ENCODE measurements around the gene TOMM34.

The TOMM34 gene

DNA sequence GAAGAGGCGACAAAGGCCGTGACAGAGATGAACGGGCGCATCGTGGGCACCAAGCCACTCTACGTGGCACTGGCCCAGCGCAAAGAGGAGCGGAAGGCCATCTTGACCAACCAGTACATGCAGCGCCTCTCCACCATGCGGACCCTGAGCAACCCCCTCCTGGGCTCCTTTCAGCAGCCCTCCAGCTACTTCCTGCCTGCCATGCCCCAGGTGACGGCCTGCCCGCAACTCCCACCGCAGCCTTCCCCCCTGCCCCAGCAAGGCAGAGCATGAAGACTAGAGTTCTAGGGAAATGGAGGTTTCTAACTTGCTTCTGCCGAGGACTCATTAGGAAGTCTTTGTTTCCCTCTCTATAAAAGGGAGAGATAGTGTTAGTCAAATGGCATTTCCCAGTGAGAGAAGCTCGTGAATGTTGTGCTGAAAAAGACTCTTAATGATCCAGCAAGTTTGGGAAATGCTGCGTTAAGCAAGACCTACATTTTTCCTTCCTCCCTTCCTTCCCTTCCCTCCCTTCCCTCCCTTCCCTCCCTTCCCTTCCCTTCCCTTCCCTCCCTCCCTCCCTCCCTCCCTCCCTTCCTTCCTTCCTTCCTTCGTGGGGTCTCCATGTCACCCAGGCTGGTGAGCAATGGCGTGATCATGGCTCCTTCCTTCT is 29.6 kb downstream of the TOMM34 start:
- no peak for DNase-seq (ENCODE audit: low read depth in 2 of 2)

DNA sequence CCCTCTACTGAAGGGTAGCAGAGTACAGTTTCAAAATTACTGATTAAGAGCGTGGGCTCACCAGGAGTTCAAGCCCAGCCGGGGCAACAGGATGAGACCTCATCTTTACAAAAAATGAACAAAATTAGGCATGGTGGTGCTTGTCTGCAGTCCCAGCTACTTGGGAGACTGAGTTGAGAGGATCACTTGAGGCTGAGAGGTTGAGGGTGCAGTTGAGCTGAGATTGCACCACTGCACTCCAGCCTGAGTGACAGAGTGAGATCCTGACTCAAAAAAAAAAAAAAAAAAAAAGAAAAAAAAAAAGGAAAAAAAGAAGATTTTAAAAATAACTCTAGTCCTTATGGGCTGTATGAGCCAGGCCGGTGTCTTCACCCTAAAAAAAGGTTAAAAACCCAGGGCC is 31.6 kb downstream of the TOMM34 start:
- DNase-seq (ENCODE audit: low read depth in 2 of 2), result no peak

DNA sequence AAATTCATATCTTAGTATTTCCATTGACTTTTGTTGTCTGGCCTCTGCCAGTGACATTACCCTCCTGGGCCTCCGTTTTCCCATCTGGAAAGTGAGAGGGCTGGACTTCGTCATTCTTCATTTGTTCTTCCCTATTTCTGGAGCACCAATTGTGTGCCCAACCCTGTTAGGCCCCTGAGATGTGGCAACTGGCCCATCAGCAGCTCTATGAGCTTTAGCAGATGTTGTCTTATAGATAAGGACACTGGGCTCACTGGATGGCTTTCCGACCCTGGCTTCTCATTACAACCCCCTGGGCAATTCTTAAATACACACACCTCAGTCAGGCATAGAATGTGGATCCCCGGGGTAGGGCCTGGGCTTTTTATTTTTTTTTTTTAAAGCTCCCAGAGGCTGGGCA is 35.7 kb downstream of the TOMM34 start:
- no peak for DNase-seq (ENCODE audit: low read depth in 2 of 2)

DNA sequence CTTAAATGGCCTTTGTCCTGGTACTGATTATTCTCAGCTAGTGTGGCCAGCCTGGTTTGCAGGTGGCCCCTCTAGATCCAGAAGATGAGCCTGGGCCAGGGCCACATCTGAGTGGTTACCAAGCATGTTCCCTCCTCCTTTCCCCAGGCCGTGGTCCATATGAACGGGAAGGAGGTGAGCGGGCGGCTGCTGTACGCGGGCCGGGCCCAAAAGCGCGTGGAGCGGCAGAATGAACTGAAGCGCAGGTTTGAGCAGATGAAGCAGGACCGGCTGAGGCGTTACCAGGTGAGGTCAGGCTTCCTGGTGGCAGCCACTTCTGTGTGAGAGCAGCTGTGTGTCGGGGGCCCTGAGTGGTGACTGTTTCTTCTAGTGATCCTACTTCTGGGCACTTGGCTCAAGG is 38.8 kb downstream of the TOMM34 start:
- no peak for DNase-seq (ENCODE audit: low read depth in 2 of 2)

DNA sequence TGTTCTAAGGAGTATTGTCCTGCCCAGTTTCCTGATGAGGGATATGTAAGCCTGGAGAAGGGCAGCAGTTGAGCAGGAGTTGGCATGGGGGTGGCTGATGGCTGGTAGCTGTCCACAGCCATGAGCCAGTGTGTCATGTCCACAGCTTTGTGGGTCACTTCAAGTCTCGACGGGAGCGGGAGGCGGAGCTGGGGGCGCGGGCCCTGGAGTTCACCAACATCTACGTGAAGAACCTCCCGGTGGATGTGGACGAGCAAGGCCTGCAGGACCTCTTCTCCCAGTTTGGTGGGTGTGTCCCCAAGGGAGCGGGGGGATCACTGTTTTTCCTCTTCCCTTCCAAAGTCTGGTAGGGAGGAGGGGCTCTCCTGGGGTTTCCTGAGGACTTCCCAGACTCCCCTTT is 41.4 kb downstream of the TOMM34 start:
- no peak for DNase-seq (ENCODE audit: low read depth in 2 of 2)

DNA sequence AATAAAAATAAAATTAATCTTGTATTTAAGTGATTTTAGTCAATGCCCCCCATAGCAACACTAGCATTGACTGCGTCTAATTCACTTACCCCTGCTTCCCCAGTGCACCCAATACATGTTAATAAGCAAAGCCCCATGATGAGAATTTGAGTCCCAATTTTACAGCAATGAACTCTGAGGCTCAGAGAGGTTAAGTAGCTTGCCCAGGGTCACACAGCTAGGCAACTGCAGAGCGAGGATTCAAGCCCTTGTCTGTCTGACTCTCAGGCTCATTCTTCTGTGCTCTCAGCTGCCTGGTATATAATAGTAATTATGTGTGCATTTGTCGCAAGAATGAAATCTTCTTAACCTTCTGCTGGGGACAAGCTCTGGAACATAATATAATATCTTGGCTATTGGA is 41.9 kb downstream of the TOMM34 start:
- no peak for DNase-seq (ENCODE audit: low read depth in 2 of 2)

DNA sequence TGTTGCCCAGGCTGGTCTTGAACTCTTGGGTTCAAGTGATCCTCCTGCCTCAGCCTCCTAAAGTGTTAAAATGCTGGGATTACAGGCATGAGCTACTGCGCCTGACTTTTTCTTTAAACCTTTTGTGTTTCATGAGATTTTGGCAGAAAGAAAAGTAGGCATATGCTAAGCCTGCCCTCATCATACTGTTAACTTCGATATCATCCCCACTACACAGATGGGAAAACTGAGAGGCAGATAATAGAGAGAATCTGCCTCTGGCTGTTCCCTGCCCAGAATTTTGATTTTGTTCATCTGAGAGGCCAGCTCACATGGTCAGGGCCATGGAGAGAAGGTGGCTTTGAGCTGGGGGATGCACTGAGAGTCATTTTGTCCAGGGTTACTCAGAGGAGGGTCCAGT is 42.8 kb downstream of the TOMM34 start:
- DNase-seq (ENCODE audit: low read depth in 2 of 2), result no peak

DNA sequence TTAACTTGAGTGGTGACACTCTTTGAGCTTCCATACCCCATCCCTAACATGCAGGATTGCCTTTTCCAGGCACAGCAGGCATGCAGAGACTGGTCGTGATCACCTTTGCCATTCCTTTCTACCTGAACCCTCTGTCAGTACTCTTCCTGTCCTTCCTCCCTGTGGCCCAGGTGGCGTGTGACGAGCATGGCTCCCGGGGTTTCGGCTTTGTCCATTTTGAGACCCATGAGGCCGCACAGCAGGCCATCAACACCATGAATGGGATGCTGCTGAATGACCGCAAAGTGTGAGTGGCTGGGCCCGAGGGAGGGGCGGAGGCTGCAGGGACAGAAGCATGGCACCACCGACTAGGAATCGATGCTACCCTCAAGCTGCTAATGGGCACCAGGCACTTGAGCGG is 43.6 kb downstream of the TOMM34 start:
- no peak for DNase-seq (ENCODE audit: low read depth in 2 of 2)

DNA sequence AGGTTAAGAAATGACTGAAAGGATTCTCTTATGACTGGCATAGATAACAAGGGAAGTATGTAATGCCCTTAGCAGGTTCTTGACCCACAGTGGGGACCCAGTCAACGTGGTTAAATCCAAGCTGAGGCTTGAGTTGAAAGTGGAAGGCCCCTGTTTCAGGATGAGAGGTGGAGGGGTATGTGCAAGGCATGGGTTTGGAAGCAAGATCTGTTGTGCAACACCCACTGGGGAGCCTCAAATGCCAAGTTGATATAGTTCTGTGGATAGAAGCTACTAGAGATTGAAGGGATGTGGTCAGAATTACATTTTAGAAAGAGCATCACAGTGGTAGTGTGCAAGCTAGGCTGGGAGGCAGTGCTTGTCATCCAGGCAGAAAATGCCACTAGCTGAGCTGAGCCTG is 45.3 kb downstream of the TOMM34 start:
- no peak for DNase-seq (ENCODE audit: low read depth in 2 of 2)

DNA sequence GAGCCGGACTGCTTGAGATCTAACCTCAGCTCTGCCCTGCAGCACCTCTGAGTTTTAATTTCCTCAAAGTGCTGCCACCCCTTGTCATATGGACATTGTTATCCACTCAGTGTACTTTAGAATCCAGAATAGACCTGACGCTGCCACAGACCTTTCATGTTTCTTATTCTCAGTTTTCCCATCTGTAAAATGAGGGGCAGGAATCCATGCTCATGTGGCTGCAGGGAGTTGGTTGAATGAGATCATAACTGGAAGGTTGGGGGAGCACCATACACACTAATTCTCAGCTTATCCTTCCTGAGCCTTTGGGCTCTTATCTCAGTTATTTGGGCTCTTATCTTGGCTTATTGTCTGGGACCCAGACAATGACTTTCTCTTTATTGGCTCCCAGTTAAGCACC is 48.0 kb downstream of the TOMM34 start:
- no peak for DNase-seq (ENCODE audit: low read depth in 2 of 2)

DNA sequence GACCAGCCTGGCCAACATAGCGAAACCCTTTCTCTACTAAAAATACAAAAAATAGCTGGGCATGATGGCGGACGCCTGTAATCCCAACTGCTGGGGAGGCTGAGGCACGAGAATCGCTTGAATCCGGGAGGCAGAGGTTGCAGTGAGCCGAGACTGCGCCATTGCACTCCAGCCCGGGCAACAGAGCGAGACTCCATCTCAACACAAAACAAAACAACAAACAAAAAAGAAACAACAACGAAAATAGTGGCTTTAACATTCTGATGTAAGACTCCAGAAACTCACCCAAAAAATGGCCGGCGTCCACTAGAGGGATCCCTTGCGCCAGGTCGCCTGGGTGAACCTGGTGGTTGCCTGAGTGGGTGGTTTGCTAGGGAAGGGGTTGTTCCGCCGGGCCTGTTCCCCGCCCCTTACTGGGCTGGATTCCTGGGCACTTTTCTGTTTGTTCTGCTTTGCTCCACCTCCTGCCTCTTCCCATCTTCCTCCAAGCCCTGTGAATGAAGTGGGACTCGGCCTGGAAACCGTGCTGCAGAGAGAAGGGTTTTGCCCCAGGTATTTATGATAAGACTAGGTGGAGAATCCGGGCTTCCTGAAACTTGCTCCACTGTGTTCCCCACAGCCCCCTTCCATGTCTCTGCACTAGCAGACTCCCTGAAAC is 48.8 kb downstream of the TOMM34 start:
- DNase-seq (ENCODE audit: low read depth in 2 of 2), result peak in 1 of 2 donors; percentile 15

DNA sequence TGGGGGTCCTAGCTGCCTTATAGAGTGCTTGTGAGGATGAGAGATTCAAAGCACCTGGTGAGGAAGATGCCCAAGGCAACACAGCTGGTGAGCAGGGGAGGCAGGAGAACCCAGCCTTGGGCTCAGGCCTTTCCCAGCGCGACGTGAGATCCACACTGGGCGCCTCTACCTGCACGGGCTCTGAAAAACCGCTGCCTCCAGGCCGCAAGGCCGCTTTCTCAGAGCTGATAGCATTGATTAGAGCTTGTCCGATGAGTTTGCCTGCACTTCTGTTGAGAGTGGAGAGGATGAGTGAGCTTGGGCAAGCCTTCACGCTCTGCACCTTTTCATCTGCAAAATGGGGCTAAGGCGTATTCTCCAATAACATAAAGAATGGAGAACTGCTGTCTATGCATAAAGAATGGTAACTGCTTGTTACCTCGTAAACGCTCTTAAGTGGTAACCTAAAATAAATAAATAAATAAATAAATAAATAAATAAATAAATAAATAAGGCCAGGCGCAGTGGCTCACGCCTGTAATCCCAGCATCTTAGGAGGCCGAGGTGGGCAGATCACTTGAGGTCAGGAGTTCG is 49.4 kb downstream of the TOMM34 start:
- no peak for DNase-seq (ENCODE audit: low read depth in 2 of 2)

DNA sequence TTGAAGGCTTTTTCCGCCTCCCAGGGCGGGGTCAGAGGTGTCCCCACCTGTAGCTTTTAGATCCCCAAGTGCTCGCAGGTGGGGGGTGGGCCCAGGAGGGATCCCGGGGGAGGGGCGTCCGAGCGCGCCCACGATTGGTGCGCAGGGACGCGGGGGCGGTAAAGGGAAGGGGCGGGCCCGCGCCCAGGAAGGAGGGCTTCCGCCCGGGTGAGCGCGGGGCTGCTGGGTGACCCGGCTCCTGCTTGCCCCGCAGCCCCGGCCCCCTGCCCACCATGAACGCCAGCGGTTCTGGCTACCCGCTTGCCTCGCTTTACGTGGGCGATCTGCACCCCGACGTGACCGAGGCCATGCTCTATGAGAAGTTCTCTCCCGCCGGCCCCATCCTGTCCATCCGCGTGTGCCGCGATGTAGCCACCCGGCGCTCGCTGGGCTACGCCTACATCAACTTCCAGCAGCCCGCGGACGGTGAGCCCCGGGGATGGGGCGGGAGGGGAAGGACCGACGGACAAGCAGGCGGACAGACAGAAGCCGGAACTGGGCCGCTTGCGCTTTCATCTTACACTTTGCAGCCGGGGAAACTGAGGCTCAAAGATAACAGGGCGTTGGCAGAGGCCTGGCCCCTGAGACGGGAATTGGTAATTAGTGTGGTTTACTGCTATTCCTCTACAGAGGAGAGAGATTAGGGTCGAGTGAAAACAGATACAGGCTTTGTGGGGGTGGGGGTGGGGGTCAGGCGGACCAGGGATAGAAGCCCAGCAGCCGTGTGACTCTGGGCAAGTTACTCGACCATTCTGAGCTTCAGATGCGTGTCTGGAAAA is 50.1 kb downstream of the TOMM34 start, which contains the start of gene PABPC1L:
TSS of gene PABPC1L (plus strand) at position 189 of the 818 bp plus-strand sequence. CDS start at position 273, 84 bp downstream.
- DNase-seq (ENCODE audit: low read depth in 2 of 2), result peak; percentile 60 to 76

DNA sequence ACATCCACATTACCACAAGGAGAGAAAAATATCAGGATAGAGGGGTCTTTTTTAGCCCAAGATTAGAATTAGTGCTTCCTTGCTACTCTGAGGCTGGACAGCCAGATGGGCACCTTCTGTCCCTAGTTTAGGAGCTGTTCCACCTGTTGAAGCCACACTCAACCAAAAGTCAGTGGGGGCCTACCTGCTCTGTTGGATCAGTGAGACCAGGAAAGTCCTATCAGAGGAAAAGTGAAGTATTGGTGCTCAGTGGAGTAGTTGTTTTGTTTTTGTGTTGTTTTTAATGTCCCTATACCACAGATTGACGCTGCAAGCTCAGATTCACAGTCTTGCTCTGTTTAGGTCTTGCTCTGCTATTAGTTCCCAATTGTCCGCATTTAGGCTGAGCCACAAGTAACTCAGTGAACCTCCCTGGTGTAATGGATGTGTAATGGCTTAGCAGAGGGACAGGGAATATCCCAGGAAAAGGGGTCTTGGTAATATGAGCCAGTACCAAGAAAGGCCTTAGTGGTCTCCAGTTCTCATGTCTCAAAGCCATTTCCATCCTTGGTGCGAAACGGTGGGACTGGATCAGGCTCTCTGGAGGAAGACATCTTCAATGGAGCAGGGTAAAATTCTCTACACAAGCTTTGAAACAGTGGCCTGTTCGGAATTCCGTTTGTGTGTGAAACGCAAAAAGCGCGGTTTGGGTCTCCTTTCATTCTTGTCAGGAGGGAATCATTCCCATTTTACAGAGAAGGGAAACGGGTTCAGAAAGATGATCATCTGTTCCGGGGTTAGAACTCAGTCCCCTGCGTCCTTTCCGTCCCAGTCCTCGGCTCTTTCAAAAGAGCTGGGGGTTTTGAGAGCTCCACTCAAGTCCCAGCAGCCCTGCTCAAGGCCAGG is 51.0 kb downstream of the TOMM34 start:
- DNase-seq (ENCODE audit: low read depth in 2 of 2), result no peak

DNA sequence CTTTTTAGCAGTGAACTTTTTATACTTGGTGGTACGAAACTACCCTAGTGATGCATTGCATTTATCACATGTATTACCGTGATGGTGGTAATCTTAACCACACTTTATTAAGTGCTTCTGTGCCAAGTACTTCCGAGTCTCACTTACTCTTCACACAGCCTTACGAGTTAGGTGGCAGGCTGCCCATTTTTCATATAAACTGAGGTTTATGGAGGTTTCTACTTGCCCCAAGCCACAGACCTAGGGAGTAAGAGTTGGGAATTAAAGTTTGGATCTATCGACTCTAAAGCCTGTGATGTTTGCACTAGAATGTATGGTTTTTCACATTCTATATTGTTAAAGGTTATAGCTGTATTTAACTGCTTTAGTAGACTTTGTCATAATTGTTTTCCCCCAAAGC is 55.8 kb downstream of the TOMM34 start:
- no peak for DNase-seq (ENCODE audit: low read depth in 2 of 2)

DNA sequence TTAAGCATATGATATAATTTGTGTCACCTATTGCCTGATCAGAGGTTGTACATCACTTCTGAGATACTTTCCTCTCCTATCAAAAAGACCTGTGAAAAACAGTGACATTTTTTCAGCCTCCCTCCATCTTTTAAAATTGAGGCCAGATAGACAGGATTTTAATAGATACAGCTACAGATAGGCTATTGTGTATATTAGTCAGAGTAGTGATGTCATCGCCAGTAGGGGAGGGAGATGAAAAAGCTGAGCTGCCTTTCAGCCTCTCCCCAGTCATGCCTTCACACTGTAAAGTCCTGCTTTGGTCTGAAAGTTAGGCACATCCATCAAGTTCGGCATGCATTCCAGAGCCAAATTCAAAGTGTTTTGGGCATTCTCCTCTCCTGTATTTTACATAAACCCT is 58.2 kb downstream of the TOMM34 start:
- DNase-seq (ENCODE audit: low read depth in 2 of 2), result no peak

DNA sequence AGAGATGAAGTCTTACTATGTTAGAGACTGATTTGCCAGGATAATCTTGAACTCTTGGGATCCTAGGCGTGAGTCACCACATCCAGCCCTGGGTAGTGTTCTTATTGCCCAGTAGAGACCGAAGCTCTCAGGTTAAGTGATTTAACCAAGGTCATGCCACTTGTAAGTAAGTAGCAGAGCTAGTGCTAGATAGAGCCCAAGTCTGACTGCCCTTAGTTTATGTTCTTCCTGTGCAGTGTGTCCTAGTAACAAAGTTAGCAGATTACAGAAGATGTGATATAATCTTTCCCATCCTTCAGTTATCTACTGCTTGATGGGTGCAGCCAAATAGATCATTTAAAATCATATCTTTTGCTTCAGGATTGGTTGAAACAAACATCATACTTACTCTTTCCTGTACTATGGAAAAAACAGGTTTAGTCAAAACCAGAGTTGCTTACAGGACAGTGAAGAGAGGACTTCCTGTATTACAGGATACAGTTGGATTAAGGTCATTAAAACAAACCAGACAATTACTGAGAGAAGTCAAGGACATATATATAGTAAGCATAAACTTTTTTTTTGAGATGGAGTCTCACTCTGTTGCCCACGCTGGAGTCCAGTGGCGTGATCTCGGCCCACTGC is 59.9 kb downstream of the TOMM34 start:
- DNase-seq (ENCODE audit: low read depth in 2 of 2), result no peak

DNA sequence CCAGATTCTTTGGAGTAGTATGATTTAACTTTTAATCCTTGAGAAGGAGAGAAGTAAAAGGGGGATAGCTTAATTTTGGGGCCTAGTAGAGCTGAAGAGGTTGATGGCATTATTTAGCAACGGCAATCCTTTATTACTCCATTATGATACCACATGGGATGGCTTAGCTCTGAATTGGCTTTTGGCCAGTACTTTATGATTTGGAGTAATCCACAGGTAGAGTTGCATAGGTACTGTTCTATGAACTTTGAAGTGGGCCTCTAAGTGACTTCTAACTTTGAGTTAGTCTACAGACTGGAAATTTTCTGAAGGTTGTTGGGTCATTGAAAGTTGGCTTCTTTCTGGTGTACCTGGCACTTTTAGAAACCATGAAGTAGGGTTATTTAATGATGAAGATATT is 63.1 kb downstream of the TOMM34 start:
- DNase-seq (ENCODE audit: low read depth in 2 of 2), result no peak

DNA sequence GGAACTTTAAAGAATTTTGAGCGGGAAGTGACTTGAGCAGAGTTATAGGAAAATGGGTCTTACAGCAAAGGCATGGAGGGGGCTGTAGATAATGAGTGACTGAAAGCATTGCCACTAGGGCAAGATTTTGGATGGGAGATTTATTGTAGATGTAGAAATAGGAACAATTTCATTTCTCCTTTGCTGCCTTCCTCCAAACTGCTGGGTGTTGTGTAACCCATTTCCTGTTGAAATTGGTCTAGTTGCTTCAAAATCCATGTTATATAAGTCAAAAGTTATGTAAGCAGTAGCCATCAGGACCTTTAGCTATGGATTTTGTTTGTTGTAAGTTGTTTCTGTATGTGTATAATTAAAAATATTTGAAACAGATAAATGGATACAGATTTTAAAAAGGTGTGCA is 63.6 kb downstream of the TOMM34 start:
- DNase-seq (ENCODE audit: low read depth in 2 of 2), result no peak

DNA sequence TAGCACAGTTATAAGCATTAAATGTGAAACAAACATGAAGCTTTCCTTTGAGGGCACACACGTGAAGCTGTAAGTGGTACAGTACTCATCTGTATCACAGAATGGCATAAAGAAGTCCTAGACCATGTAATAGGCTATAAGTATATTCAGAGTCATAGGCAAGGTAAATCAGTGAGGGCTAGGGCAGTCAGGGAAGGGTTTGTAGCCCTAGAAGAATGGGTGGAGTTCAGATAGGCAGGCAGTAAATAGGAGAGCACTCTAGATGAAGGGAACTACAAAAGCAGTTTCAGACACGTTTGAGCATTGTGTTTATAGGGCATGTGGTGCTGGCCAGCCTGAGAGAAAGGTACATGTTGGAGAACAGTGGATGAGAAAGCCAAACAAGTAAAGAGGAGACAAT is 65.2 kb downstream of the TOMM34 start:
- DNase-seq (ENCODE audit: low read depth in 2 of 2), result no peak
